Measurements from ENCODE around the gene AFMID. TPM values are rescaled to one million over a fixed set of nuclear protein-coding genes. Genes with fewer than 3 reads are reported as not detected.

AFMID gene
- total RNA-seq, 1 experiment from 2014 or later, result 59.3 TPM

DNA sequence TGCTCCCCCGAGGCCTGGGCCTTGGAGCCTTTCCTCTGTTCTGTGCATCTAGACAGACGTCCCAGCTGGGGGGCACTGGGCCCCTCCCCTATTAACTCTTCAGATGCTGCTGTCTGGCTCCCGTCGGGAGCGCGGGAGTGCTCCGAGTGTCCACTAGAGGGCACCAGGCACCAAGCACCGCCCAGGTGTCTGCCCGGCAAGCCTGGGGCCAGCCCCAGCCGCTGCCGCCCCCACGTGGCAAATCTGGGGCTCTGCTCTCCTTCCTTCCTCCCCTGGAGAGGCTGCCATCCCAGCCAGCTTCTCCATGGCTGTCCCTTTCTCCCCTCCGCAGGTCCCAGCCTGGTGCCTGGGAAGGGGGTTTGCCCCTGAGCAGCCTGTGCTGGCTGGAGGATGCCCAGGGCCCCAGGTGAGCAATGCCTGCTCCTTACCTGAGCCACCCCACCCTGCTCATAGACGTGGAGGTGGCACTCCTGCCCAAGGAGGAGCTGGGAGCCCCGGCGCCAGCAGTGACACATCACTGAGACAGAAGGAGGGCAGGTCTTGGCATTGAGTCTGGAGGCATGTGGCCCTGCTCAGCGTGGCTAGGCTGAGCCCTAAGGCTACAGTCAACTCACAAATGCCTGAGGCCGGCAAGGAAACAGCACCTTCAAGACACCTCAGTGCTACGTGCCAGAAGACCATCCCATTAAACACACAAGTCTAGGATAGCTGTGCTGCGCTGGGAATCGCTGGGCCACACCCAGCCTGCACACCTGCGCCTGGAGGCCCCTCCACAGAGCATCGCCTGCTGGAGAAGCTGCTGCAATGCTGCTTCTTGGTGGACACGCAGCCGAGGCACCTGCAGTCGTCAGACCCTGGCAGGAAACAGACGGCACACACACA is 64.0 kb downstream of the AFMID start:
- no peaks in the 10 kb centered on the region for H3K27me3 ChIP-seq (ENCODE audit: control insufficient read depth, insufficient read depth, low read length)
- in situ Hi-C loops (cut with HindIII; ENCODE audit: low pct_unique_long_range_greater_than_20kb, low sequenced_read_pairs), result no loop called here
- peak overlapping the region in 1 of 2 experiments; percentile 21; a peak in 1 of 4 replicates for H3K4me3 ChIP-seq (ENCODE audit: low read depth in 2 of 2, low read length in 2 of 2)
- no peak for TF ChIP-seq TCF7L2 (IDR thresholded peaks at IDR 0.05; ENCODE audit: low read depth, low read length)
- TF ChIP-seq, protein P1, sequence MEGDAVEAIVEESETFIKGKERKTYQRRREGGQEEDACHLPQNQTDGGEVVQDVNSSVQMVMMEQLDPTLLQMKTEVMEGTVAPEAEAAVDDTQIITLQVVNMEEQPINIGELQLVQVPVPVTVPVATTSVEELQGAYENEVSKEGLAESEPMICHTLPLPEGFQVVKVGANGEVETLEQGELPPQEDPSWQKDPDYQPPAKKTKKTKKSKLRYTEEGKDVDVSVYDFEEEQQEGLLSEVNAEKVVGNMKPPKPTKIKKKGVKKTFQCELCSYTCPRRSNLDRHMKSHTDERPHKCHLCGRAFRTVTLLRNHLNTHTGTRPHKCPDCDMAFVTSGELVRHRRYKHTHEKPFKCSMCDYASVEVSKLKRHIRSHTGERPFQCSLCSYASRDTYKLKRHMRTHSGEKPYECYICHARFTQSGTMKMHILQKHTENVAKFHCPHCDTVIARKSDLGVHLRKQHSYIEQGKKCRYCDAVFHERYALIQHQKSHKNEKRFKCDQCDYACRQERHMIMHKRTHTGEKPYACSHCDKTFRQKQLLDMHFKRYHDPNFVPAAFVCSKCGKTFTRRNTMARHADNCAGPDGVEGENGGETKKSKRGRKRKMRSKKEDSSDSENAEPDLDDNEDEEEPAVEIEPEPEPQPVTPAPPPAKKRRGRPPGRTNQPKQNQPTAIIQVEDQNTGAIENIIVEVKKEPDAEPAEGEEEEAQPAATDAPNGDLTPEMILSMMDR (IDR thresholded peaks at IDR 0.05), result peak; percentile 100
- no peaks in the 10 kb centered on the region for H3K36me3 ChIP-seq (ENCODE audit: control insufficient read depth, insufficient read depth, low read length)
- DNase-seq (ENCODE audit: low read depth, low spot score) (peak; percentile 55), ATAC-seq (peak; percentile 90)
- no TSS peak for BruUV-seq (replicated peaks)
- peak overlapping the region; percentile 18; the same call in 1 of the 2 replicates for H3K27ac ChIP-seq (ENCODE audit: low read length)
- ChIA-PET POLR2A (interaction anchor here (0.5 kb wide), 1 partner anchor 42 kb away, joined by 3 read pairs; no protein-coding TSS in a partner anchor), CTCF (interaction anchor here (0.5 to 2.4 kb wide), 19 partner anchors 16 to 246 kb away, joined by 3 to 12 read pairs (median 4); partner anchors contain the start of gene TK1)
- no peaks in the 10 kb centered on the region for H3K9me3 ChIP-seq (ENCODE audit: control insufficient read depth, insufficient read depth, low read depth, low read length)
- peaks cover 13% of the 10 kb centered on the region for H3K4me1 ChIP-seq (ENCODE audit: control insufficient read depth, insufficient read depth, low read length)
- intact Hi-C loops (cut with micrococcal nuclease; ENCODE audit: unreplicated experiment), result loop anchor here (5.0 kb wide), 1 partner anchor 171 kb away; no protein-coding TSS in a partner anchor

DNA sequence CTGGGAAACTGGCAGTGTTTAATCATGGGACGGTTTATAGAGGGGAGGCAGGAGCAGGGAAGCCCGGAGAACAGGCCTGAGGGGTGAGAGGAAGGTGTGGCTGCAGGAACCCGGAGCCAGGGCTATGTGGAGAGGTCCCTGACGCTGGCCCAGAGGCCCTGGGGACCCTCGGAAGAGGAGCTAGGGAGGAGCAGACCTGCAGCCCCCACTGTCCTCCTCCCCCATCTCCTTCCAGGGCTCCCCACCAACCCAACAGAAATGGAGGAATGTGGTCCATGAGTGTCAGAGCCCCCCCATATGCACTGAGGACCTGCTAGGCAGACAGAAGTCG is 64.6 kb downstream of the AFMID start:
- H3K9me3 ChIP-seq (ENCODE audit: control insufficient read depth, insufficient read depth, low read depth, low read length), result no peaks in the 10 kb centered on the region
- H3K36me3 ChIP-seq (ENCODE audit: control insufficient read depth, insufficient read depth, low read length), result no peaks in the 10 kb centered on the region
- in situ Hi-C loops (cut with HindIII; ENCODE audit: low pct_unique_long_range_greater_than_20kb, low sequenced_read_pairs) (no loop called here), intact Hi-C loops (cut with micrococcal nuclease; ENCODE audit: unreplicated experiment) (loop anchor here (5.0 kb wide), 1 partner anchor 171 kb away; no protein-coding TSS in a partner anchor)
- TF ChIP-seq, protein P1 (IDR thresholded peaks at IDR 0.05), result no peak
- TF ChIP-seq, protein P2, sequence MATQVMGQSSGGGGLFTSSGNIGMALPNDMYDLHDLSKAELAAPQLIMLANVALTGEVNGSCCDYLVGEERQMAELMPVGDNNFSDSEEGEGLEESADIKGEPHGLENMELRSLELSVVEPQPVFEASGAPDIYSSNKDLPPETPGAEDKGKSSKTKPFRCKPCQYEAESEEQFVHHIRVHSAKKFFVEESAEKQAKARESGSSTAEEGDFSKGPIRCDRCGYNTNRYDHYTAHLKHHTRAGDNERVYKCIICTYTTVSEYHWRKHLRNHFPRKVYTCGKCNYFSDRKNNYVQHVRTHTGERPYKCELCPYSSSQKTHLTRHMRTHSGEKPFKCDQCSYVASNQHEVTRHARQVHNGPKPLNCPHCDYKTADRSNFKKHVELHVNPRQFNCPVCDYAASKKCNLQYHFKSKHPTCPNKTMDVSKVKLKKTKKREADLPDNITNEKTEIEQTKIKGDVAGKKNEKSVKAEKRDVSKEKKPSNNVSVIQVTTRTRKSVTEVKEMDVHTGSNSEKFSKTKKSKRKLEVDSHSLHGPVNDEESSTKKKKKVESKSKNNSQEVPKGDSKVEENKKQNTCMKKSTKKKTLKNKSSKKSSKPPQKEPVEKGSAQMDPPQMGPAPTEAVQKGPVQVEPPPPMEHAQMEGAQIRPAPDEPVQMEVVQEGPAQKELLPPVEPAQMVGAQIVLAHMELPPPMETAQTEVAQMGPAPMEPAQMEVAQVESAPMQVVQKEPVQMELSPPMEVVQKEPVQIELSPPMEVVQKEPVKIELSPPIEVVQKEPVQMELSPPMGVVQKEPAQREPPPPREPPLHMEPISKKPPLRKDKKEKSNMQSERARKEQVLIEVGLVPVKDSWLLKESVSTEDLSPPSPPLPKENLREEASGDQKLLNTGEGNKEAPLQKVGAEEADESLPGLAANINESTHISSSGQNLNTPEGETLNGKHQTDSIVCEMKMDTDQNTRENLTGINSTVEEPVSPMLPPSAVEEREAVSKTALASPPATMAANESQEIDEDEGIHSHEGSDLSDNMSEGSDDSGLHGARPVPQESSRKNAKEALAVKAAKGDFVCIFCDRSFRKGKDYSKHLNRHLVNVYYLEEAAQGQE (IDR thresholded peaks at IDR 0.05; ENCODE audit: insufficient read depth in 1 of 2, low read depth in 2 of 2, low read length in 1 of 2), result no peak
- no peak for TF ChIP-seq TCF7L2 (IDR thresholded peaks at IDR 0.05; ENCODE audit: low read depth, low read length)
- TF ChIP-seq POLR2AphosphoS5 (IDR thresholded peaks at IDR 0.05; ENCODE audit: low read depth, low read length), result no peak
- BruUV-seq (replicated peaks), result no TSS peak
- CTCF ChIA-PET, result interaction anchor here (0.5 to 2.4 kb wide), 13 partner anchors 16 to 246 kb away, joined by 3 to 12 read pairs (median 4); no protein-coding TSS in a partner anchor
- H3K4me3 ChIP-seq (ENCODE audit: low read depth in 2 of 2, low read length in 2 of 2), result no peak overlapping the region
- no peak overlapping the region; the same call in 1 of the 2 replicates for H3K27ac ChIP-seq (ENCODE audit: low read length)
- DNase-seq (ENCODE audit: low read depth, low spot score) (no peak), ATAC-seq (peak; percentile 0; the same call in 1 of the 2 replicates)
- peaks cover 16% of the 10 kb centered on the region for H3K4me1 ChIP-seq (ENCODE audit: control insufficient read depth, insufficient read depth, low read length)
- no peaks in the 10 kb centered on the region for H3K27me3 ChIP-seq (ENCODE audit: control insufficient read depth, insufficient read depth, low read length)
- POLR2A ChIA-PET, result interaction anchor here (0.5 kb wide), 1 partner anchor 41 kb away, joined by 3 read pairs; no protein-coding TSS in a partner anchor
